Renal cortex interstitium (tissue), 11 donors: Measurements from ENCODE around the gene SEC22A. TPM values are rescaled to one million over a fixed set of nuclear protein-coding genes. Genes with fewer than 3 reads are reported as not detected.
"Not testable (repeated sequence)": the region's sequence is repeated elsewhere in the genome, so short reads cannot be mapped to it uniquely, and the experiment has no call there.

ENCODE experiments used
- DNase-seq, 11 donors: peaks; one replicate each; pipeline ENCODE4 v3.0.0-alpha.2; 2013; ENCODE audit warnings: low read depth in 9 of 11, low spot score in 4 of 11; ENCODE audit errors: extremely low read depth in 1 of 11
- polyA plus RNA-seq, 3 donors: library from polyadenylated mRNA; unstranded; fragments of 120-200 nt; gene quantifications; one replicate each; pipeline ENCODE4 v1.2.1, GENCODE V29; 2013; ENCODE audit not compliant: insufficient read length in 3 of 3

The SEC22A gene
- polyA plus RNA-seq, 3 donors, result 24.3 to 26.5 (median 26.2) TPM

DNA sequence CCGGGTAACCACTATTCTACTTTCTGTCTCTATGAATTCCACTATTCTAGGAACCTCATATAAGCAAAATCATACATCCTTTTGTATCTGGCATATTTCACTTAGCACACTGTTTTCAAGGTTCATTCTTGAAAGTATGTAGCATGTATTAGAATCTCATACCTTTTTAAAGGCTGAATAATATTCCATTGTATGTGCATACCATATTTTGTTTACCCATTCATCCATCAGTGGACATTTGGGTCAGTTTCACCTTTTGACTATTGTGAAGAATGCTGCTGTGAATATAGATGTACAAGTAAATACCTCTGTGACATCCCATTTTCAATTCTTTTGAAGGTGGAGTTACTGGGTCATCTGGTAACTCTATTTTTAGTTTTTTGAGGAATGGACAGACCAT, 36.6 kb upstream of the SEC22A start:
- no peak for DNase-seq

DNA sequence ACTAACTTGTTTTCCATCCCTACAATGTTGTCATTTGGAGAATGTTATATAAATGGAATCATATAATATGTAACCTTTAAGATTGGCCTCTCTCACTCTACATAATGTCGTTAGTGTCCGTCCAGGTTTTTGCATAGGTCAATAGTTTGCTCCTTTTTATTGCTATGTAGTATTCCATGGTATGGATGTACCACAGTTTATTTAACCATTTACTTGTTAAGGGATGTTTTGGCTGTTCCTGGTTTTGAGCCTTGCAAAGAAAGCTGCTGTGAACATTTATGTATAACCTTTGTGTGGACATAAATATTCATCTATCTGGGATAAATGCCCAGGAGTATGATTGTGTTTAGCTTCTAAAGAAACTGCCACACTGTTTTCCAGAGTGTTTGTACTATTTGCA, 34.1 kb upstream of the SEC22A start:
- no peak for DNase-seq

DNA sequence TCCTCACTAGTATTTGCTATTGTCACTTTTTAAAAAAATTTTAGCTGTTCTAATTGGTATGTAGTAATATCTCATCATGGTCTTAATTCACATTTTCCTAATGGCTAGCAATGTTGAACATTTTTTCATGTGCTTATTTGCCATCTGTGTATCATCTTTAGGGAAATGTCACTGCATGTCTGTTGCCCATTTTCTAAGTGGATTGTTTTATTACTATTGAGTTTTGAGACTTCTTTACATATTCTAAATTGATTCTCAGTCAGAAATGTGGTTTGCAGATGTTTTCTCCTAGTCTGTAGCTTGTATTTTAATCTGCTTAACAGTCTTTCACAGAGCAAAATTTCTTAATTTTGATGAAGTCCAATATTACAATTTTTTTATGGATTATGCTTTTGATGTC, 33.6 kb upstream of the SEC22A start:
- no peak for DNase-seq

DNA sequence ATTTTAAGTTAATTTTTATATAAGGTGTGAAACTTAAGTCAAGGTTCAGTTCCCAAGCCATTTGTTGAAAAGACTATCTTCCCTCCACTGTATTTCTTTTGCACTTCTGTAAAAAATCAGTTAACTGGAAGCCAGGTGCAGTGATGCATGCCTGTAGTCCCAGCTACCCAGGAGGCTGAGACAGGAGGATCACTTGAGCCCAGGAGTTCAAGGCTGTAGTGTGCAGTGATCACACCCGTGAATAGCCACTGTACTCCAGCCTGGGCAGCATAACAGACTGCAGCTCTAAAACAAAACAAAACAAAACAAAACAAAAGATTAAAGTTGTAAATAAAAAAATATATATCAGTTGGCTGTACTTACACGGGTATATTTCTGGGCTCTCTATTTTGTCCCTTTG, 33.1 kb upstream of the SEC22A start:
- DNase-seq, result no peak

DNA sequence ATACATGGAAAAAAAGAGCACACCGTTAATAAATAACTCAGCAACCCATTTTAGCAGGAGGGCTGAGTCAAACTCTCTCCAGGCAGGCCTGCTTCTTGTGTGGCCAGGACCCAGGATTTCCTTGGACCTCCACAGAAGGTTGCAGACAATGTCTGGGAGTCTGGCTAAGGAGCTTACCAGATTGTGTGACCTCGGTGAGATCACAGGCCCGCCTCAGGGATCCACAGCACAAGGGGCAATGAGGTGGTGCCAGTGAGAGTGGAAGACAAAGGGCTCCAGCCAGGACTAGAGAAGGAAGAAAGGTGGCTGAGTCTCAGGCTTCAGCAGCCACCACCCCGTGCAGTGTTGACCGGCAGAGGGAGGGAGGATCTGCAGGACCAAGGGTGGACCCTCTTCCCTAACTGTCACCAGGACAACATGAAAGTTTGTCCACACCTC, 32.2 kb upstream of the SEC22A start:
- no peak for DNase-seq

DNA sequence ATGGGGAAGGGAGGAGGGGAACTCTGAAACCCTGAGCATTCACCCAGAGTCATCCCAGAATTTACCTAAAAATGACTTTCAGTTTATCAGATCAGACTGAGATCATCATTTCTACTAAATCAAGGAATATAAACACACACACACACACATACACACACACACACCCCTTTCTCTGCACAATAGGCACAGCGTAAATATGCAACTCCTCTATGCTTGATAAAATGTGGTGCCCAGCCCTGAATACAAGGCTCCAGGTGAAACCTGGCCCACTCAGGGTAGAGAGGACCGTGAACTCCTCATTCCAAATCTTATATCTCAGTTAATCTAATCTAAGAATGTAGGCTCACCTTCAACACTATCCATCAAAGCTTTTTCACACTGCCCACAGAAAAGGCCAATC, 31.8 kb upstream of the SEC22A start:
- DNase-seq, result no peak

DNA sequence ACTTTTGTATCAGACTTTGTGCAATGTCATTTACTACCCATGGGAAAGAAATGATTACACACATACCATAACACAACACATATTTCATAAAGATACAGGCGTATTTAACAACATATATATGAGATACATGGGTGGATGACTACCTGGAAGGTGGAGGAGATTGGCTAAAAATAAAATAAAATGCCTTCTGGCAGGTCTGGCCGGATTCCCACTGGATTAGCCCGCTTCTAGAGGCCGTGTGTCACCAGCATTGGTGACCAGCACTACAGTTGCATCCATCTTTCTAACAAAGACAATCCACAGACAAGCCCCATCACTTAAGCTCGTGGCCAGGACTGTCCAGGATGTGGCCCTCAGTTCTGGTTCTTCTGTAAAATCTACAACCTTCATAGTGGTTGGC, 21.0 kb upstream of the SEC22A start:
- DNase-seq, result no peak

DNA sequence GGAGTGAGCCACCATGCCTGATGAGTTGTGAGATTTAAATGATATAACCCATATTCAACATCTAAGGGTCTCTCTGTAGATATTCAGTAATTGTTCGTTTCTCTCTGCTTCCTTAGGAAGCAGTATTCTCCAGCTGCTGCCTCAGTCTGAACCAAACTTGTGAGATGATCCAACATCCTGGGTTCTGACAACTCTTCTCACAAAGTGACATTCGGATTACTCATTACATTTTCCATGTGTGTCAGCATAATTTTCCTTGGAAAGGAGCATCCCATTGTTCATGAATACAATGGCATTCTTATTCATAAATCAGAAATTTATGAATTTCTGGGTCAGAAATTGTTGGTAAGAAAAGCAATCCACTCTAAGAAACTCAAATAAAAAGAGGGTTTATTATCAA, 15.0 kb upstream of the SEC22A start:
- no peak for DNase-seq

DNA sequence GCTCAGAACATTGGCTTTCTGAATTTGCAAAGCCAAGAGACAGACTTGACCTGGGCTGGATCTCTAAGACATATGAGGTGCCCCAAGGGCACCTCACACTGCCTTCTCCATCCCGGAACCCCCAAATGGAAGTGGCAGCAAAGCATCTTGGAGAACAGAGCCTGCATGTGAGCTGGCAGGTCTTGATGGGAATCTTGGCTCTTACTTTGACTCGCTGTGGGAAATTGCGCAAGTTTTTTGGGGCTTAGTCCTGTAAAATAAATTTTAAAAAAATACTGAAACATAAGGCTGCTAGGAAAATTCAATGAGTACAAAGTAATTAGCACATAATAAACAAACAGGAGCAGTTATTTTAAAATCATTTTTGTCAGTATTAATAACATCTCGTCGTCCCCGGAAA, 13.7 kb upstream of the SEC22A start:
- DNase-seq, result no peak

DNA sequence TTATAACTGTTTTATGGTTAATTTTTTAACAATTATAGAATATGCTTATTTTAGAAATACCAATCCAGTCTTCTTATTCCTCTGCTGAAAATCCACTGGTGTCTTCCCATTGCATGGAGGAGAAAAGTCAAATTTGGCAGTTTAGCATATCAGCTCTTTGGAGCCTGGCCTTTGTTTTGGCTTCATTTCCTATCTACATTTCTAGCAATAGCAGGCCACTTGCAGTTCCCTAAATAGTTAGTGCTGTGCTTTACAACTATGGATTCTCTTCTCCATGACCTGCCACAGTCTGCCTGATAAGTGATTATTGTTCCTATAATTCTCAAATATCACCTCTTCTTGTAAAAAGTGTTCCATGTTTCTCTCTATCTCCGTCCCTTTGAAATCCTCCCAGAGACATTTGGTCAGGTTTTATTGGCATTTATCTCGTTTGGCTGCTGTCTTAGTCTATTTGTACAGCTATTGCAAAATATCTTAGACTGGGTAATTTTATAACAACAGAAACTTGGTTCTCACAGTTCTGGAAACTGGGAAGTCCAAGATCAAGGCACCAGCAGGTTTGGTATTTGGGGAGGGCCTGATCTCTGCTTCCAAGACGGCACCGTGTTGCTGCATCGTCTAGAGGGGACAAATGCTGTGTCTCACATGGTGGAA, 8.2 kb upstream of the SEC22A start:
- no peak for DNase-seq

DNA sequence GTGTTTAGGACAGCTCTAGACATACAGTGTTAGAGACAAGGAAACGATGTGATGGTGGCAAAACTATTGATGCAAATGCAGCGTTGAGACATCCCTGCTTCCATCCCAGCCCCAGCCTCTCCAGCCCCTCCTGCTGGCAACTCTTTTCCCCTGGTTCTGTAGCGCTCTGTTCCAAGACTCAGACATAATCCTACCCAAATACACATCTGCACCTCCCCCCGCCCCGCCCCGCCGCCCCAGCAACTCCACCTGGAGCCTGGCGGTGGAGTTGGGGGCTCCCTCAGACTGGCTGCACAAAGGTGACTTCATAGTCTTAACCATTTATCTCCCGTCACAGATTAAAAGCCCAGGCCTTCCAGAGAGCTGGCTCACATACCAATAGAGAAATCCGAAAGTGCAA, 7.2 kb upstream of the SEC22A start:
- no peak for DNase-seq

DNA sequence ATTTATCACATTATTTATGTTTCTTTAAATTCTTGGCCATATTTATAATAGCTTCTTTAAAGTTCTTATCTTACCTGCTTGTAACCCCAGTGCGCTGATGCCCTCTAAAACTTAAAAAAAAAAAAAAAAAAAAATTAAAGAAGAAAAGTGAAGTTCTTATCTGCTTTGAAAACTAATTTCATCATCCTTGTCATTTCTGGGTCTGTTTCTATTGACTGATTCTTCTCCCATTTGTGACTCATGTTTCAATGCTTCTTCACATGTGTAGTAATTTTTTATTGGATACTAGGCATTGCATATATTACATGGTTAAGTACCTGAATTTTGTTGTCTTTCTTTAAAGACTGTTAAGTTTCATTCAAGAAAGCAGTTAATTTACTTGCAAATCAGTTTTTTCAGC, 3.4 kb upstream of the SEC22A start:
- no peak for DNase-seq

DNA sequence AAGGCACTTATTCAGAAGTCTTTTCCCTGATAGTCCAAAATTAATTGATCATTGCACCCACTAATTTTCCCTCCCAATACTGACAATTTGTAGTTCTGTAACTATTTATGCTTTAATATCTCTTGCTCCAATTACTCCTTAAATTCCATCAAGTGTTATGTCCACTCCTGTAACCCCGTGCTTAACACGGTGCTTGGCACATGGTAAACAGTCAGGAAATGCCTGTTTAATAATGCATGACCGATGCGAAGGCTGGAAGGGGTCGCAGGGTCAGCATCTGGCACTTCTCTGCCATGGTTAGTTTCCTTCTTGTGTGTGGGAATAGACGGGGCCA, 553 bp upstream of the SEC22A start:
- DNase-seq, result no peak

DNA sequence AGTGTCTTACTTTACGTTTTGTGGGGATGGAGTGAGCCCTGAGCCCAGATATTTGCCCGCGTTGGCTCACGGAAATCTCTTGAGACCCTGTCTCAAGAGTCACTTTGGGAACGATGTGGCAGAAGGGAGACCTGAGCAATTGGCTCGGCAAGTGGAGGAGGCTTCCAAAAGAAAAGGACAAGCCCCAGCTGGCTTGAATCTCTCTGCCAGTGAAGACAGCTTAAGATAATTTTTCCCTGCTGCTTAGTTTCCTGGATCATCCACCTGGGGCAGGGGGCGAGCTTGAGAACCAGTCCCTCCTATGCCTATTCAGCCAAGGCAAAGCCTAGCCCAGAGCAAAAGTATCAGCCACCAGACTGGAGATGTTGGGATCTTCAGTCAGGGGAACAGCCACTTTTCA, 708 bp downstream of the SEC22A start:
- no peak for DNase-seq

DNA sequence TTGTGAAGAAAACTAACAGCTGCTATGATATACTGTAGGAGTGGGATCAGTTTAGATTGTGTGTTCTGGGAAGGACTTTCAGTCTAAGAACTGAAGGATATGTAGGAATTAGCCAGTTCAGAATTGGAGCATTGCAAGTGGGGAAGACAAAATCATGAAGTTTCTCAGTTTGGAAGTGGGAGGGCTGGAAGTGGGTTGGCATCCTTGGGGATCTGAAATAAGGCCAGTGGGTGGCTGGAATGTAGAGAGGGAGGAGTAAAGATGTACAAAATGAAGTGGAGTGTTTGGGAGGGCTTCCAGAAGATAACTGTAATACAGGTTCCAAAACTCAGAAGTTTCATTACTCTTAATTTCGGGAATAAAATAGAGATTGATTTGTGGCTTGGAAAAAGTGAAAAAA, 17.2 kb downstream of the SEC22A start:
- DNase-seq, result no peak

DNA sequence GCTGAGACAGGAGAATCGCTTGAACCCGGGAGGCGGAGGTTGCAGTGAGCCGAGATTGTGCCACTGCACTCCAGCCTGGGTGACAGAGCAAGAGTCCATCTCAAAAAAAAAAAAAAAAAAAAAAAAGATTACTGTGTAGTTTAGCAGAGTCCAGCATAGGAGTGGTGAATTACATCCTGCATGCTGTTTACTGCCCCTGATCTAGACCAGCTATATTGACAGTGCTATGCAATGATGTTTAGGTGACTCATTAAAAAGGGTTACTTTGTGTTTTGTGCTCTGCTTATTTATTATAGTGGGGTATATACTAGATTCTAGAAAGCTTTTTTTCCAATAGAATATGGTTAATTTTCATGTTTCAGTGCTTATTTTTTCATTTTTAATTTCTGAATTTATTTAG, 19.6 kb downstream of the SEC22A start:
- not testable (repeated sequence) for DNase-seq

DNA sequence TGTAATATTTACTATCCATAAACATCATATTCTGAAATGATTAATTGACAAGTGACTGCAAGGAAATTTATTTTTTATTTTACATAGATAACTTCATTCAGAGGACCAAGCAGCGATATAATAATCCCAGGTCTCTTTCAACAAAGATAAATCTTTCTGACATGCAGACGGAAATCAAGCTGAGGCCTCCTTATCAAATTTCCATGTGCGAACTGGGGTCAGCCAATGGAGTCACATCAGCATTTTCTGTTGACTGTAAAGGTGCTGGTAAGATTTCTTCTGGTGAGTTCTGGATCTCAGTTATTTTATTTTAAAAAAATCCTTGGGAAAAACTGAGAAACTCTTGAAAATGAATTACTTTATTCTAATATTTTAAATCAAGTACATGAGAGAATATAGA, 23.3 kb downstream of the SEC22A start:
- no peak for DNase-seq

DNA sequence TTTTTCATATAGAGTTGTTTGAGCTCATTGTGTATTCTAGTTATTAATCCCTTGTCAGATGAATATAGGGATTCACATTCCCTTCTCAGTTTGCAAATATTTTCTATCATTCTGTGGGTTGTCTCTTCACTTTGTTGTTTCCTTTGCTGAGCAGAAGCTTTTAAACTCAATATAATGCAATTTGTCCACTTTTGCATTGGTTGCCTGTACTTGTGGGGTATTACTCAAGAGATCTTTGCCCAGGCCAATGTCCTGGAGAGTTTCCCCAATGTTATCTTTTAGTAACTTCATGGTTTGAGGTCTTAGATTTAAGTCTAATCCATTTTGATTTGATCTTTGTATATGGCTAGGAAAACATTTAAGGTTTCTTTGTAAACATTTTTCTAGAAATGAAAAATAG, 24.8 kb downstream of the SEC22A start:
- no peak for DNase-seq

DNA sequence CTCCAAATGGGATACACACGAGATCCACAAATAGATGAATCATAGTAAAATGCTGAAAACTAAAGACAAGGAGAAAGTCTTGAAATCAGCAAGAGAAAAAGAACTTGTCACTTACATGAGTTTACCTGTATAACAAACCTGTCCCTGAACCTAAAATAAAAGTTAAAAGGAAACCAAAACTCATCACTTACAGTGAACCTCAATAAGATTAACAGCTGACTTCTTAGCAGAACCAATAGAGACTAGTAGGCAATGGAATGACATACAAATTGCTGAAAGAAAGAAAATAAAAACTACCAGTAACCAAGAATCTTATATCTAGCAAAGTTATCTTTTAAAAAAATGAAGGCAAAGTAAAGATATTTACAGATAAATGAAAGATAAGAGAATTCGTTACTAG, 27.4 kb downstream of the SEC22A start:
- no peak for DNase-seq

DNA sequence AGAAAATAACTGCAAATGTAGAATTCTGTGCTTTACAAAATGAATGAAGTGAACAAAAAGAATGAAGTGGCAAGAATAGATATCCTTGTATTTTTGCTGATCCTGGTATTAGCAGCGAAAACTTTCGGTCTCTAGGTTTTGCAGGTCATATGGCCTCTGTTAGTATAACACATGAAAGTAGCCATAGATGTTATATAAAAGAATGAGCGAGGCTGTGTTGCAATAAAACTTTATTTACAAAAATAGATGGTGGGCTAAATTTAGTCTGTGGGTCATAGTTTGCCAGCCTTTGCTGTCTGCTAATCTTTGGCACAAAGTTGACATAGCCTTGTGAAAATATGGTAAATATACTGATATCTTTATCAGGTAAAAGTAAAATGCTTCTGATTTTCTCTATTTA, 35.2 kb downstream of the SEC22A start:
- DNase-seq, result no peak

DNA sequence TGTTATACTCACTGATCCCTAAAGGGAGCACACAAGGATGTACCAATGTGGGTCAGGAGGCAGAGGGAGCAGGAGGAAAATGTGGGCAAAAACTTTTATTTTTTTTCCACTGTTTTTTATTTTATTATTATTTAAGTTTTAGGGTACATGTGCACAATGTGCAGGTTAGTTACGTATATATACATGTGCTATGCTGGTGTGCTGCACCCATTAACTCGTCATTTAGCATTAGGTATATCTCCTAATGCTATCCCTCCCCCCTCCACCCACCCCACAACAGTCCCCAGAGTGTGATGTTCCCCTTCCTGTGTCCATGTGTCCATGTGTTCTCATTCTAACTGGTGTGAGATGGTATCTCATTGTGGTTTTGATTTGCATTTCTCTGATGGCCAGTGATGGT, 37.4 kb downstream of the SEC22A start:
- not testable (repeated sequence) for DNase-seq

DNA sequence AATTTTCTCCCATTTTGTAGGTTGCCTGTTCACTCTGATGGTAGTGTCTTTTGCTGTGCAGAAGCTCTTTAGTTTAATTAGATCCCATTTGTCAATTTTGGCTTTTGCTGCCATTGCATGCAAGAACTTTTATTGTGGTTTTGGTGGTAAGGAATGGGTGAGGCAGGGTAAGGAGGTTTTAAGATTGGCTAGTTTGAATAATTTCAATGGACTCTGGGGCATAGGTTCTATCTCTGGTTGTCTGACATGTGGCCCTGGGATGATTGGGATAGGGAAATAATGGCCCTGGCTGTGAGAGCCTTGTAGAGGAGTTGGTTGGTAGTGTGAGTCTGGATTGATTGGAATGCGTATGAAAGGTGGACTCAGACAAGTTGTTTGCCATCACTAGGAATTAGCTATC, 38.0 kb downstream of the SEC22A start:
- DNase-seq, result no peak
